ENCODE measurements around the gene GNG13. TPM values are rescaled to one million over a fixed set of nuclear protein-coding genes. Genes with fewer than 3 reads are reported as not detected.

Gene GNG13
- total RNA-seq, 1 donor, result not detected

DNA sequence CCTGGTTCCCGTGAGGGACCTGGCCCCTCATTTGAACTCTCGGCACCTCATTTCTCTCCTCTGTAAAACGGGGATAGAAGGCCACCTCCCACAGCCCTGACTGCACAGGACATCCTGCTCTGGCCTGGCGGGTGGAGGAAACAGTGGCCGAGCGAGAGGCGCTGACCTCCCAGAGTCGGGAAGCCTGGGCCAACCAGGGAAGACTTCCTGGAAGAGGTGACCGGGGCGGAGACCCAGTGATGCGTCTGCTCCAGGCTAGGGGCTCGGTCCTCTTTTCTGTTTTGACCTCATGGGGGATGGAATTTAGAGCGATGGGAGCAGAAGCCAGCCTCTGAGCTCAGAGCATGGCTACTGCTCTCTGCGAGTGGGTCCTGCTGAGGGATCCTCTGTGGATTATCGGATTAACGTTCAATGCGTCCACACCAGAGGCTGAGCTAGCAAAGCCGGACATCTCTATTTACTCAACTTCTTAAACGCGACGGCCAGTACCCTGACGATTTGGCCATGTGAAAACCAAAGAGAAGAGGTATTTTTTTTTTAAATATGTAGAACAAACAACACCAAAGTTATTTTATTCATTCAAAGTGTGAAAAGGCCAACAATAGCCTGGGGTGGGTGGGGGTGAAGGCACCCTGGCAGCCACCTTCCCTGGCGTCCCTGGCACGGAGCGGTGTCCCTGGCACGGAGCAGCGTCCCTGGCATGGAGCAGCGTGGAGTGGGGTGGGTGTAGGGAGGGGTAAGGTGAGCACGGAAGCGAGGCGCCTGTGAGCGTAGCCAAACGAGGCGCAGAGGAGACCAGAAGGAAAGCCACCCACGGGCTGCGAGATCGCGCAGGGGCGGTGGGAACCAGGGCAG is 49.2 kb downstream of the GNG13 start:
- no peak for DNase-seq (ENCODE audit: low read depth)
- TF ChIP-seq, protein P1, sequence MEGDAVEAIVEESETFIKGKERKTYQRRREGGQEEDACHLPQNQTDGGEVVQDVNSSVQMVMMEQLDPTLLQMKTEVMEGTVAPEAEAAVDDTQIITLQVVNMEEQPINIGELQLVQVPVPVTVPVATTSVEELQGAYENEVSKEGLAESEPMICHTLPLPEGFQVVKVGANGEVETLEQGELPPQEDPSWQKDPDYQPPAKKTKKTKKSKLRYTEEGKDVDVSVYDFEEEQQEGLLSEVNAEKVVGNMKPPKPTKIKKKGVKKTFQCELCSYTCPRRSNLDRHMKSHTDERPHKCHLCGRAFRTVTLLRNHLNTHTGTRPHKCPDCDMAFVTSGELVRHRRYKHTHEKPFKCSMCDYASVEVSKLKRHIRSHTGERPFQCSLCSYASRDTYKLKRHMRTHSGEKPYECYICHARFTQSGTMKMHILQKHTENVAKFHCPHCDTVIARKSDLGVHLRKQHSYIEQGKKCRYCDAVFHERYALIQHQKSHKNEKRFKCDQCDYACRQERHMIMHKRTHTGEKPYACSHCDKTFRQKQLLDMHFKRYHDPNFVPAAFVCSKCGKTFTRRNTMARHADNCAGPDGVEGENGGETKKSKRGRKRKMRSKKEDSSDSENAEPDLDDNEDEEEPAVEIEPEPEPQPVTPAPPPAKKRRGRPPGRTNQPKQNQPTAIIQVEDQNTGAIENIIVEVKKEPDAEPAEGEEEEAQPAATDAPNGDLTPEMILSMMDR (IDR thresholded peaks at IDR 0.05; ENCODE audit: insufficient read depth, low read depth, low read length), result no peak
- no peak overlapping the region for H3K4me3 ChIP-seq (ENCODE audit: low read depth, low read length)

DNA sequence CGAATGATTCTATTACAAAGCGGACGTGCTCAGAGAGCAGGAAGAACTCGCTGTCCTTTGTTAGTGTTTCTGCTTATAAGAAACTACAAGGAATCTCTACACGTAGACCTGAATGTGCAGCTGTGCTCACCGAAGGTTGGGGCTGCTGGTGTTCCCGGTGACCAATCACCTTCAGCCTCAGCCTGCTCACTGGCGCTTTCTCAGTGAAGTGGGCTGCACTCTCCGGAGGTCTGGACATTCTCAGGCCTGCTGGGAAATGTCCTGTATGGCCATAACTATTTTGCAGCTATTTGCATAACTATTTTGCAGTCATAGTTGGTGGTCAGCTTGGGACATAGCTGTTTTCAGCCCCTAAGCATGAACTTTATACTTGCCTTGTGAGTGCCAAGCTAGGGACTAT is 50.0 kb downstream of the GNG13 start:
- DNase-seq (ENCODE audit: low read depth), result peak; percentile 48
- H3K4me3 ChIP-seq (ENCODE audit: low read depth, low read length), result no peak overlapping the region
- TF ChIP-seq, protein P1 (IDR thresholded peaks at IDR 0.05; ENCODE audit: insufficient read depth, low read depth, low read length), result no peak

DNA sequence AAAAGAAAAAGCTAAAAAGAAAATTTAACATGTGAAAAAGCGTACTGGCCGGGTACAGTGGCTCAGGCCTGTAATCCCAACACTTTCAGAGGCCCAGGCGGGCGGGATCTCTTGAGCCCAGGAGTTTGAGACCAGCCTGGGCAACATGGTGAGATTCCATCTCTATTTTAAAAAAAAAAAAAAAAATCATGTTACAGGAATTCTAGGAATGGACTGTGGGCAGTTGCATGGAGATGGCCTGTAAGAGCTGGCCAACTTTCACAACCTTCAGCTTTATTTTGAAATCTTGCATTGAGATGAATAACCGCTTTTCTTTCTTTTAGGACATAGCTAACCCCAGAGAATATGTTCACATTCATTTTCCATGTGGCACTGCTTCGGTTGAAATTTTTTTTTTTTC is 51.5 kb downstream of the GNG13 start:
- TF ChIP-seq, protein P1 (IDR thresholded peaks at IDR 0.05; ENCODE audit: insufficient read depth, low read depth, low read length), result no peak
- H3K4me3 ChIP-seq (ENCODE audit: low read depth, low read length), result no peak overlapping the region
- peak; percentile 80 for DNase-seq (ENCODE audit: low read depth)

Small RNAs within 50 kb of the gene (small RNA-seq; reads per million reads assigned to genes)
- not detected for gene MIR662

Other genes starting within 250 kb of the GNG13 start
- not detected in 2 replicates for gene PRR35, start 240.3 kb downstream of the GNG13 start, total RNA-seq
- gene NHLRC4, start 233.7 kb downstream of the GNG13 start, total RNA-seq, result 1.7 and 3.2 TPM in 2 replicates
- 22.0 and 33.8 TPM in 2 replicates for gene PIGQ, start 230.8 kb downstream of the GNG13 start, total RNA-seq
- gene RAB40C, start 210.7 kb downstream of the GNG13 start, total RNA-seq, result 9.9 and 10.6 TPM in 2 replicates
- under 0.01 and 0.43 TPM in 2 replicates for gene WFIKKN1, start 169.7 kb downstream of the GNG13 start, total RNA-seq
- gene METTL26, start 164.4 kb downstream of the GNG13 start, total RNA-seq, result 51.8 and 78.3 TPM in 2 replicates
- gene MCRIP2, start 158.9 kb downstream of the GNG13 start, total RNA-seq, result 14.8 and 16.0 TPM in 2 replicates
- 12.5 and 18.7 TPM in 2 replicates for gene WDR90, start 151.4 kb downstream of the GNG13 start, total RNA-seq
- gene RHOT2, start 132.6 kb downstream of the GNG13 start, total RNA-seq, result 44.0 and 53.1 TPM in 2 replicates
- 1.3 and 1.9 TPM in 2 replicates for gene RHBDL1, start 125.1 kb downstream of the GNG13 start, total RNA-seq
- 100 and 113 TPM in 2 replicates for gene STUB1, start 120.3 kb downstream of the GNG13 start, total RNA-seq
- 35.4 and 36.3 TPM in 2 replicates for gene JMJD8, start 116.4 kb downstream of the GNG13 start, total RNA-seq
- 8.2 and 9.0 TPM in 2 replicates for gene WDR24, start 110.3 kb downstream of the GNG13 start, total RNA-seq
- under 0.01 TPM in 2 replicates for gene FBXL16, start 94.9 kb downstream of the GNG13 start, total RNA-seq
- 39.3 and 44.5 TPM in 2 replicates for gene METRN, start 85.6 kb downstream of the GNG13 start, total RNA-seq
- 19.4 and 37.0 TPM in 2 replicates for gene ANTKMT, start 79.6 kb downstream of the GNG13 start, total RNA-seq
- 1.3 and 3.2 TPM in 2 replicates for gene CCDC78, start 74.3 kb downstream of the GNG13 start, total RNA-seq
- 14.7 and 21.9 TPM in 2 replicates for gene HAGHL, start 73.6 kb downstream of the GNG13 start, total RNA-seq
- gene CIAO3, start 59.7 kb downstream of the GNG13 start, total RNA-seq, result 31.6 and 37.1 TPM in 2 replicates
- 0.32 and 0.86 TPM in 2 replicates for gene MSLN, start 40.0 kb downstream of the GNG13 start, total RNA-seq
- gene RPUSD1, start 12.4 kb downstream of the GNG13 start, total RNA-seq, result 21.2 and 32.2 TPM in 2 replicates
- 13.8 and 13.9 TPM in 2 replicates for gene CHTF18, start 12.1 kb downstream of the GNG13 start, total RNA-seq
- 13.0 and 15.8 TPM in 2 replicates for gene LMF1, start 170.2 kb upstream of the GNG13 start, total RNA-seq
- gene SOX8, start 181.0 kb upstream of the GNG13 start, total RNA-seq, result under 0.01 TPM in 1 of 2 replicates, not detected in the other

All from fibroblast of villous mesenchyme (primary cell).